Stimulated activated CD4-positive, alpha-beta T cell treated with anti-CD3 and anti-CD28 coated beads, TNF-alpha, amount 100 ng/mL, for 24 hours (primary cell): ENCODE results near the gene PLEK.

Experiments
- DNase-seq, 3 experiments: peaks; one replicate each; pipeline ENCODE4 v3.0.0-alpha.2; 2020; ENCODE audit warnings: low read depth in 3 of 3

The PLEK gene

DNA sequence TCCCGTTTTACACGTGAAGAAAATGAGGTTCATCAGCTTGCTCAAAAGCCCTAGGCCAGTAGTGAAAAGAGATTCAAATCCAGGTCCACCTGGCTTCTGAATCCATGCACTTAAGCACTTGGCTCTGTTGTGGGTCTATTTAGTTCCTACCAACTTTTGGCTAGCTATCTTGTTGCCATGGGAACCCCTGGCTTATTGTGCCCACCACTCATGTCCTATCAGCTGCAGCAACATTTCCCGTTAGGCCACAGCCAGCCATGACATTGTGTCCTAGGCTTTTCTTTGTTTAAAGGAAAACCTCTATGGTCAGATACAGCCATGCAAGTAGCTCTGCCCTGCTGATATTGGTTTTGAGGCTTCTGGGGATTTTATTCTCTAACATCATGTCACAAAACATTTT lies 49.8 kb downstream of the PLEK start:
- no peak for DNase-seq

DNA sequence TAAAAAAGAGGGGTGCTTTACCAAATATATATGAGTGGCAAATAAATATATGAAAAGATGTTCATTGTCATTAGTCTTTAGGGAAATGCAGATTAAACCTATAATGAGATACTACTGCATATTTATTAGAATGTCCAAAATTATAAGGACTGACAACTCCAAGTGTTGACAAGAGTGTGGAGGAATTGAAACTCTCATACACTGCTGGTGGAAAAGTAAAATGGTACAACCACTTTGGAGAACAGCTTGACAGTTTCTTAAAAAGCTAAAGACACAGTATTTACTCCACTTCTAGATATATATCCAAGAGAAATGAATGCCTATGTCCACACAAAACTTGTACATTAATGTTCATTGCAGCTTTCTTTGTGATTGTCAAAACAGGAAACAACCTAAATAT lies 50.4 kb downstream of the PLEK start:
- DNase-seq: no peak

DNA sequence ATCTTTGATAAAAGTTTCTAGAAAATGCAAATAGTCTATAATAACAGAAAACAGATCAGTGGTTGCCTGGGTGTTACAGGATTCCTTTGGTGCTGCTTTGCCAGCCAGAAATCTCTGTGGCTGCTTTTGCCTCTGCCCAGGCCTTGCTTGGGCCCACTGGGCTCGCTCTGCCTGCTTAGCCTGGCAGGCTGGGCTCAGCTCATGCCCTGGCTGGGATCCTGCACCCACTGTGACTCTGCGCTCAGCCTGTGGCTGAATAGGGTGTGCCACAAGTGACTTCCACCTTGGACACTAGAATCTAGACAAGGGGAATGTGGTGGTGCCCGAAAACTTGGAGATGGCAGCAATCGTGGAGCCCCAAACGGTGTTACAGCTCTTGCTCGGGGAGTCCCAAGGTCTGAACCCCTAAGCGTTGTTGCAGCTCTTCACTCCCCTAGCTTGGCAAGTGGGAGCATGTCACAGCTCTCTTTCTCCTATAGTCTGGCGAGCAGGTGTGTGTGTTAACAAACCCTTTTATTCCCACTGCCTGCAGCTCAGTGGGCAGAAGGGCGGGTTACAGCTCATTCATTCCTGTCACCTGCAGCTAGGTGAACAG lies 51.1 kb downstream of the PLEK start:
- DNase-seq: no peak

DNA sequence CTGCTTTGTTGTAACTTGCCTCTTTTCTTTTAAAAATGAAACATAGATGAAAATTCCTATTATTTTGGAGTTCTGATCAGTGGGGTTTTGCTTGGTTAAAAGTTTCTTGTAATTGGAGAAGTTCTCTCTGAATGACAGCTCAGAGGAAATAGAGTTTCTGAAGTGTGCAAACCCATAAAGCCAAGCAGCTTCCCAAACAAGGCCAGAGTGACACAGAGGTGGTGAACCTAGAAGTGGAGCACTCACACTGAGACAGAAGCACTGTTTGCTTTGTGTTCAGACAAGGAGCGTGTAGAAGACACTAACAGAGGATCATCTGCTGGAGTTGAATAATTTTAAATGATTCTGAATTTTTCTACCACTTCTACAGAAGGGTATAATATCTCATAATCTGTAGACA lies 52.8 kb downstream of the PLEK start:
- DNase-seq: no peak

DNA sequence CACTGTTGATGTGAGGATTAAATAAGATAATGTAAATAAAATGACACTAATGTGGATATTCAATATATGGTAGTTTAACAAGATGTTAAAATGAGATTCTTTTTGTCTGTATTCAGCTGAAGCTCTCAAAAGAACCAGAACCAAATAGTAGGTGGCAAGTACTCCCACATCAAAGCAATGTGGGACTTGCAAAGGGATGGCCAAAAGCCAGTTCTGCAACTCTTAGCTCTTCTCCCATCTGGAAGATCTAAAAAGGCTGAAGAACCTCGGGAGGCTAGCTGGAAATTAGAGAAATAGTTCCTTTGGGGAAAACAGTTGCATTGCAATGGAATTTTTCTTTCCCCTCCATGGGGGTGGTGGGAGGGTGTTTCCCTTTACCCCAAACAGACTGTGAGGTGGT lies 53.3 kb downstream of the PLEK start:
- DNase-seq: no peak

DNA sequence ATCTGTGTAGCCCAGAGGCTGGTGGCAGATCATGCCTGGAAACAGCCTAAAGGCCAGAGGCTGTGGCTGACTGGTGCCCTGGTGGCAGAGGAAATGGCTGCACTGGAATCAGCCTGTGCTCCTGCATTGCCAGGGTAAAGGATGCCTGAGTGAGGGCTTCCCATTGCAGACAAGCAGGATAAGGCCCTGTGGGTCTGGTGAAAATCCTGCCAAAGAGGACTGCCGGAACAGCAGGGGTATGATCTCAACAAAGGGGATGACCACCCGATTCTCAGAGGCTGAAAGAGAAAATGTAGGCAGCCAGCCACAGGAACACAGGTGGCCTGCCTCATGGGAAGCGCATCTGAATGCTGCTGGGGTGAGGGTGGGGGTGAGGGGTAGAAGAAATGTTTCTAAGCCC lies 53.8 kb downstream of the PLEK start:
- DNase-seq: no peak

DNA sequence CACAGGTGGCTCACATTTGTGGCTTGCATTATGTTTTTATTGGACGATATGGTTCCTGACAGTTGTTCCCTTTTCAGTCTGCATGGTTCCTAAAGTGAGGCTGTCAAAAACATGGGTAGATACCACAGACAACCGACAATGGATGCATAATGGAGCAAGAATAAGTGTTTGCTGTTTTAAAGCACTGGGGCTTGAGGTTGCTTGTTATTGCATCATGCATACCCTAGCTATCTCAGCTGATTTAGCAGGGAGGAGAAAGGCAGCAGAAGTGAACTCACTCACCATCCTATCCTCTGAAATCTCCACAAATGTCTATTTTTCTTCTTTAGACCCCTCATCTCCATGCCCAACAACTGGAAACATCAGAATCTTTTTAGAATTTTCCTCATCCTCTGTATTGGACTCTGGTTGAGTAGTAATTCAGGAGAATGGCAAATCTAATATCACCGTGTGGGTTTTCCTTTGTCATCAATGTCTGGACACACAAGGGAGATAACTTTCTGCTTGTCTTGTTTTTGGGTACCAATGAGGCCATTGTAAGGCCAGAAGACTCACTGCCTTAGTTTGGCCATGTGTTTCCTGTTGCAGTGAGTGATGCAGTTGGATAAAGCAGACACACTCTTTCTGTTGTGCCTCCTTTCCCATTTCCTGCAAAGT lies 55.3 kb downstream of the PLEK start:
- DNase-seq: no peak

DNA sequence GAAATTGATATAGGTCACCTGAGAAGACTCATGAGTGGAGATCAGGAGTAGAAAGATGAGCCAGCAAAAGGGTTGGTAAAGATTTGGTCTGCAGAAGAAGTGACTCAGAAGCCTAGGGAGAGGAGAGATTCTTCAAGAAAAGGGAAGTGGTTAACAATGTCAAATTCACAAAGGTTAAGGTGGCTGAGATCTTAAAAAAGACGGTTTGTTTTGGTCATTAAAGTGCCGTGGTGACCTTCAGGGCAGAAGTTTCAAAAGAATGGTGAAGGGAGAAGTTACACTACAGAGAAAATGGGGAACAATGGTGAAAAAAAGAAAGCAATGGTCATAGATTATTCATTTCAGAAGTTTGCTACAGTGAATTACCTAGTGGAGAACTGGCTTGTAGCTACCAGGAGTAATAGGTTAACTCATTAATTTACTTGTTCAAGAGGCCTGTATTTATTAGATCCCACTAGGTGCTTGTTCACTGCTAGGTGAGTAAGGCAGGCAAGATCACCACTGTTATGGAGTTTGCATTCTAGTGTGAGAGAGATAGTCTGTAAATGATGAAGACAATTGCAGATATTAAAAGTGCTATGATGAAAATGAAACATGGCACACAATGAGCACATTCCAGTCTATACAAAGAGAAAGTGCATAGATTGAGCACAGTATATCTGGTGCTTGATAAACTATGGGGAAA lies 59.0 kb downstream of the PLEK start:
- no peak for DNase-seq

DNA sequence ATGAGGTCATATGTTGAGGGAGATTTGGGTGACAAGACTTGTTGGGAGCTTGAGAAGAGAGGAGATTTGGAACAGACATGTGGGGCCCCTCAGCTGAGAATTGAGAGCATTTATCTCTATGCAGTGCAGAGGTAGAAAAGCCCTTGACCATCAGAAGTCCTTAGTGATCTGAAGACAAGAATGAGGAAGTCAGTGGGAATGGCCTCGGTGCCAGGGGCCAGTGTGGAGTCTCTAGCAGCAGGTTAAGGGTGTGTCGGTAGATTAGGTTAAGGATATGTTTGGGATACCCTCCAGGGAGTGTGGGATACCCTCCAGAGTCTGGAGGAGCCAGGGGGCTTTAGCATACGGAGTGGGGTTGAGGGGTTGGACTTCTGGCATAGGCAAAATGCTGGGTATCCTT lies 60.4 kb downstream of the PLEK start:
- no peak for DNase-seq

DNA sequence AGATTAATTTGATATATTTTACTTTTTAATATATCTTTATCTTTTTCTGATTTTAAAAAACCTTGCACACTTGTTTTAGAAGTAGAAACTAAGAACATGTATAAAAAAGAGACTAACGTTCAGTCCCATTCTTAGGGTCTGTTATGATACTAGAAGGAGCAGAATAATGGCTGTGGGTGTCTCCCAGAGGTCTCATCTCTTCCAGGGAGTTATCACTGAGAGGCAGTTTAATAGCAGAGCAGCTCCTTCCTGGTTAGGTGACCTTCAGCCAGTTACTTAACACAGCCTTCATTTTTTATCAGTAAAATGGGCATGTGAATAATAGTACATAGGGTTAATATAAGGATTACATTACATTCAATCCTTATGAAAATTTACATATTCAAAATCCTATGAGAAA lies 61.4 kb downstream of the PLEK start:
- DNase-seq: no peak

DNA sequence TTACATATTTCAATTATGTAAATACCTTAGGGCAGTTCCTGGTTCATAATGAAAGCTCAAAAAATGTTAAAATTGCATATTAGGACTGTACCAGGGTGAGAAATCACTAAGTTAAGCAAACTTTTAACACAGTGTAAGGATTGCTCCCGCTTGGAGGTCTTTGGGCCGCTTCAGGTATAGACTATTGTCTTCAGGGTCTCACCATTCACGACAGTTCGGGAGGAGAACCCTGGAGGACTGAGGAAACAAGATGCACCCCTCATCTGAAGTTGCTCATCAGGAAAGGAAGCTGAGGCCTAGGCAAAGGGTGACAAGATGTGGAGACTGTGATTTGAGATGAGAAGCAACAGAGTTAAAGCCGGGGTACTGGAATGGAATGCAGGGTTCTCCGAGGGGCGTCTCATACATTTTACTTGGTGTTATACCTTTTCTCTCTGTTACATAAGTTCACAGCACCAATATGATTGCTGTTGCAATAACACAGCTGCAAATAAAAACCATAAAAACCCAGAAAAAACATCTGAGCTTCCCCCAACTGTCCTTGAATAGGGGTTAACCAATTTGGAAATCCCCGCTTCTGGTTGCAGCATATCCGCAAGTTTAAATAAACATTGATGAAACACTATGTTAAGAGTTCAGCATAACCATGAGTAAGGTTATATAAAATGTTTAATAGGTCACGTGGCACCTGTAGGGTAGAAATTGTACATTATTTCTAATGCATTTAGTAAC lies 61.9 kb downstream of the PLEK start:
- no peak for DNase-seq

DNA sequence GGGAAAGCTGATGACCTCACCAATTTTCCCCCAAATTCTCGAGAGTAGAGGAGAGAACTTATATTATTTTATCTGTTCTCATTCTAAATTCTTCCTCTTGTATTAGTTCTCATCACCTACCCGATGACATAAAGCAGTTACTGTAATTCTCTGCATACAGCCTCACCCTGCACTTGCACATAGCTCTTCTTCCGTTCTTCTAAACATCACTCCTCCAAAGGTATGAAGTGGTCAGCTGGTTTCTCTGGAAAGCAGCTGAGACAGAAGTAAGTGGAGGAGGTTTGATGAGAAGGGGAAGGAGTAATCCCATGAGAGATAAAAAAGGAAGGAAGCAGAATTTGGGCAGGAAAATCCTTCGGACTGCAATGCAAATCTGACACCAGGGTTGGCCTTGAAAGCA lies 63.0 kb downstream of the PLEK start:
- no peak for DNase-seq

DNA sequence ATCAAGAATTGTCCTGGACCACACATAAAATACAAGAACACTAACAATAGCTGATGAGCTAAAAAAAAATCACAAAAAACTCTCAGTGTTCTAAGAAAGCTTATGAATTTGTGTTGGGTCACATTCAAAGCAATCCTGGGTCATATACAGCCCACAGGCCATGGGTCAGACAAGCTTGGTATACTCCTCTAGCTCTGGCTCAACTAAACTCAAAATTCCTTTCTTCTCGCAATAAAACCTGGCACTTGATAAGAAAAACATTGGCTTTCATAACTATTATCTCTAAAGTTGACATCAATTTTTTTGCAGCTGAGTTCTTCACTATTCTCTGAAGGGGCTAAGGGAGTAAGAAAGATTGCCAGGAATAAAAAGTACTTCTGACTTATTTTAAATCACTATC lies 63.7 kb downstream of the PLEK start:
- DNase-seq: no peak

DNA sequence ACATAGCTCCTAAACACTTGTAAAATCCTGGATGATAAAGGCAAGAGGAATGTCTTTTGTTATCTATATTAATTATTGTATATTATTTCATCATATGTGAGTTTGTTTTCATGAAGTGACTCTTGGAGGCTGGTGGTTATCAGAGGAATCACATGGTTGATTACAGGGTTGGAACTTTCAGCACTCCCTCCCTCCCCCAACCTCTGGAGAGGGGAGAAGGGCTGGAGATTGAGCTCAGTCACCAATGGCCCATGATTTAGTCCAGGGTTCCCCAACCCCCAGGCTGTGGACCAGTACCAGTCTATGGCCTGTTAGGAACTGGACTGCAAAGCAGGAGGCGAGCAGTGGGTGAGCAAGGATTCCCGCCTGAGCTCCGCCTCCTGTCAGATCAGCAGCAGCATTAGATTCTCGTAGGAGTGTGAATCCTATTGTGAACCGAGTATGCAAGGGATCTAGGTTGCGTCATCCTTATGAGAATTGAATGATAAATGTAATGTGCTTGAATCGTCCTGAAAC lies 64.3 kb downstream of the PLEK start:
- no peak for DNase-seq

DNA sequence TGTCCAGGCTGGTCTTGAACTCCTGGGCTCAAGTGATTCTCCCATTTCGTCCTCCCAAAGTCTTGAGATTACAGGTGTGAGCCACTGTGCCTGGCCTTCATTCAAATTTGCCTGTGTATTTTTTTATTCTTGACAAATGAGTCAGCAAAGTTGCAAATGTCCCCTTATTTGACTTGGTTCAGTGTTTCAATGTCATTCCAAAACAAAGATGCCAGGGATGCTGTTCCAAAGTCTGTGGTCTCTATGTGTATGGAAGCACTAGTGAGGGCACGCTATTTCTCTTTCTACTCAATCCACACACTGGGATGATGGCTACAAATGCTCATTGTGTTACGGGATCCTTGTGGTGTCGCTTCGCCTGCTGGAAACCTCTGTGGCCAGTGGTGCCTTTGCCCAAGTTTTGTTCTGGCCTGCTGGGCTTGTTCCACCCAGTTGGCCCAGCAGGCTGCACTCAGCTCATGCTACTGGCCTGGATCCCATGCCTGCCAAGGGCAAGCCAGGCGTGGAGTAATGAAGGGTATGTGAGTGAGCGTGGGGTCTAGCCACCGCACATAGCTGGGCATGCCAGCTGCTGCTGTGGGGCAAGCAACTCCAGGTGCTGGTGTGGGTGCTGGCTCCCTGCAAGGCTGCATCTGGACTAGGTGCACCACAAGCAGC lies 66.4 kb downstream of the PLEK start:
- DNase-seq: no peak

DNA sequence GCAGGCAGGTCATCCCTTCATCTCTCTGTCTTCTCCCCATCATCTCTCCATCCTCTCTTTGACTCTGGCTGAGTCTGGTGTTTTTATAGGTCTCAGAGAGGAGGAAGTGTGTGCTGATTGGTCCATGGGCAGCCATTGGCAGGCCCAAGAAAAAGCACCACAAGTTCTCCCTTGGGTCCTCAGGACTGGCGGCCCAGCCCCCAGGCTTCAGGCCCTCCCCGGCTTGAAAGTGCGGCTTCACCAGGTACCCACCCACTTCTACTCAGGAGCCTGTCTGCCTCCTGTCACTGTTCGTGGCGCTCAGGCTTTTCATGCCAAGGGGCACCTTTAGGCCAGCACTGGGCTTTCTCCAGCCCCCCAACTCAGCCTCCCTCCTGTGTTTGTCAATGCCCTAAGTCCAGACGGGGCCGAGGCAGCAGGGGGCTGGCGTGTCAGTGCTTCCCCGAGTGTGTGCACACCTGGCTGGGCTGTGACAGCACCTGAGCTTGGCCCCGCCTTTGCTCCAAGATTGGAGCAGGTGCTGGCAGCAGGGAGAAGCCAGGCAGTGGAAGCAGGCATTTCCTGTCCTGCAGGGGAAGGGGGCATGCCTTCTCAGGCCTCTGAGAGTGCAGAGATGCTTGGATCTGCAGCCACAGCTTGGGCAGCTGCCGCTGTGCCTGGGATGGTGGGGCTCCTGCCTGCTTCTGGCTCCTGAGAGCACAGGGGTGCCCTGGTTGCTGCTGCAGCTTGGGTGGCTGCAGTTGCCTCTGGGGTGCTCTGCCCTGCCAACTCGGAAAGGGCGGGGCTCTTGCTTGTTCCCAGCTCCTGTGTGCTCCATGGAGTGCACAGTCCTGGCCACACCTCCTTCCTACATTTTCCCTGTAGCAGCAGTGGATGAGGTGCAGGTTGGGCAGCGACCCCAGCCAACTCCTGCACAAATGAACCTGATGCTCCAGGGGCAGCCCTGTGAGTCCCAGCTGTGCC lies 67.9 kb downstream of the PLEK start:
- no peak for DNase-seq

DNA sequence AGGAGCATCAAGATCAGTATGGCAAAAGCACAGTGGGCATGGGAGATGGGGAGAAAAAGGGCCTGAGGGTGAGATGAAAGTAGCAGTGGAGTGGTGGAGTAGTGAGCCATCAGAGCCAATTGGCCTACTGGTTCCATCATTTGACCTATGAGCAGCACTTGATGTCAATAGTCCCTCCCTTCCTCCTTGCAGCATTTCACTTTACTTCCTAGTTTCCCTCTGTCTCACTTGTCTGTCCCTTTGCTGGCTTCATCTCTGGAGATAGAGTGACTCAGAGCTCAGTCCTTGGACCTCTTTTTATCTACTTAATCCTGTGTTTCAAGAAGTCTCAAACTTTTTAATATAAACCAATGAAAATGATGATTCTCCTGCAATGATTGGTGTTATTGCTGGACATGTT lies 69.9 kb downstream of the PLEK start:
- no peak for DNase-seq

DNA sequence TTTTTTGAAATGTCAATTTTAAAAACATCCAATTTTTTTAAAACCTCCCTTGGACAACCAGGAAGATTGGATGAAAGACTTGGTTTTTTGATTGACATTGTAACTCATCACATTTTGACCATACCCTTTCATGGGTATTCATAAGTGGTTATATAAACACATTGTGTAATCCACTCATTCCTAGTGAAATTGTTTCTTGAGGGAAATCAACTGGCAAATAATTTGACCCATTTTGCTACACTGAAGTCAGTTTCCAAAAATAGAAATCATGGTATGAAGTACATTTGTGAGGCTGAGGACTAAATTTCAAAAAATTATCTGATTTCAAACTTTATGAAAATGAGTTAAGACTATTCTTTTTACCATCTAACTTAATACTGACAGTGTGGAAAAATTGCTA lies 70.5 kb downstream of the PLEK start:
- DNase-seq: no peak

DNA sequence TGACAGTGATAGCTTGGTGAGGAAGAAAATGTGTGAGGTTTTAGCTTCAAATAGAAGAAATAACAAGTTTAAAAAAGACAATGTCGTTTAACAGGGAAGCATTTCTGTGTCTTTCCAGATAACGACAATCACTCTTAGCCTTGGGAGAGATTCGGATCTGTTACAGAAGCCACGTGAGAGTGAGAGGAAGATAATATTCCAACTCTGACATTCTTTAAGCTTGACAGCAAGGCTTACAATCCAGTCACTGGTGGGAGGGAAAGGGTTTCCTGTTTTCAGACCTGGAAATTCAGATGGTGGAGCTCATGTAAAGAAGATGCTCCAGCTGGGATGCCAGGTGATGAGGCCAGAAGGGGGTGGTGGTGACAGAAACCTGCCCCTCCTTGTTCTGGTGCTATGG lies 71.2 kb downstream of the PLEK start:
- no peak for DNase-seq

DNA sequence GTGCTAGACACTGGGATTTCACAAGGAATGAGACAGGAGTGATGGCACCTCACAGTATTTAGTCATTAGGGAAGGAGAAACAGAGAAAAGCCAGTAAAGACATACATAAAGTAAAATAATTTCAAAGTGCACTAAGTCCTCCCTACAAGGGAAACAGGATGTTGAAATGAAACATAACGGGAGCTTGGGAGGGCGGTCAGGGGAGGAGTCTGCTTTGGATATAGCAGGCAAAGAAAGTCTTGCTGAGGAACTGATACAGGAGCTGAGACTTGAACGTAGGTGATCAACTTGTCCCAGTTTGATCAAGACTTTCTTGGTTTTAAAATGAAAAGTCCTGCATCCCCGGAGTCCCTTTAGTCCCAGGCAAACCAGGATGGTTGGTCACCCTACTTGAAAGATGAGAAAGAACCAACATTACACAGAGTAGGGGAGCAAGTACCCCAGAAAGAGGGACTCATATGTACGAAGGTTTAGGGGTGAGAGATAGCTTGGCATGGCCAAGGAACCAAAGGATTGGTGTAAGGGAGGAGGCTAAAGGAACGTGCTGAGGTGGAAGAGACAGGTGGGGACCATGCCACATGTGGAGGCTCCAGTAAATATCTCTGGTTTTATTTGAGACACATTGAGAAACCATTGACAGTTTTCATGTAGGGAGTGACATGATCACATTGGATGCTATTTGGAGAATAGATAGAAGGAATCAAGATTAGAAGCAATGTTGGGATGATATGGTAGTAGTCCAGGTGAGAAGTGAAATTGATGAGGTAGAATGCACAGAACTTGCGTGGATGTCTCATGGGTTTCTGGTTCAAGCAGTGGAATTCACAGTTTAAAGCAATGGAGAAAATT lies 73.6 kb downstream of the PLEK start:
- DNase-seq: no peak
